Aorta (tissue), 5 donors: ENCODE measurements around the gene B4GALNT1. TPM values are rescaled to one million over a fixed set of nuclear protein-coding genes. Genes with fewer than 3 reads are reported as not detected.
"Not testable (repeated sequence)": the region's sequence is repeated elsewhere in the genome, so short reads cannot be mapped to it uniquely, and the experiment has no call there.

Source experiments
- ATAC-seq: fragments of 200-7000 bp; cut with Tn5 transposase; one replicate; pipeline ENCODE4 v1.9.1; 2022; ENCODE audit warnings: moderate library complexity; ENCODE audit not compliant: low FRiP score
- DNase-seq, 2 donors: peaks; one replicate each; pipeline ENCODE4 v3.0.0-alpha.2; 2020
- H3K27ac ChIP-seq, 2 donors: one replicate each; pipeline ENCODE4 v1.5.1; 2013; ENCODE audit warnings: low read length in 2 of 2, mild to moderate bottlenecking in 2 of 2, moderate library complexity in 2 of 2, control low read depth in 1 of 2, inconsistent platforms in 1 of 2, low read depth in 1 of 2
- H3K27me3 ChIP-seq, 2 donors: one replicate each; pipeline ENCODE4 v1.6.1; 2013; ENCODE audit warnings: control low read depth in 1 of 2, low read length in 1 of 2, mild to moderate bottlenecking in 1 of 2, moderate library complexity in 1 of 2; ENCODE audit not compliant: insufficient read depth in 2 of 2, control insufficient read depth in 1 of 2
- H3K36me3 ChIP-seq, 2 donors: one replicate each; pipeline ENCODE4 v1.6.1; 2013; ENCODE audit warnings: control low read depth in 1 of 2, low read length in 1 of 2, mild to moderate bottlenecking in 1 of 2; ENCODE audit not compliant: insufficient read depth in 2 of 2, control insufficient read depth in 1 of 2
- H3K4me1 ChIP-seq, 2 donors: one replicate each; pipeline ENCODE4 v1.6.1; 2013; ENCODE audit warnings: low read length in 2 of 2, control low read depth in 1 of 2, mild to moderate bottlenecking in 1 of 2, moderate library complexity in 1 of 2; ENCODE audit not compliant: insufficient read depth in 2 of 2, control insufficient read depth in 1 of 2
- H3K4me3 ChIP-seq, 2 donors: one replicate each; pipeline ENCODE4 v1.5.1; 2013; ENCODE audit warnings: low read length in 2 of 2, control low read depth in 1 of 2, mild to moderate bottlenecking in 1 of 2
- H3K9me3 ChIP-seq: one replicate; pipeline ENCODE4 v1.6.1; 2013; ENCODE audit warnings: mild to moderate bottlenecking, low read length; ENCODE audit not compliant: control insufficient read depth
- WGBS, 2 donors: extraction: QIAGEN DNeasy Blood & Tissue Kit; methylation state at CpG; one replicate each; pipeline ENCODE4 v1.1.7; 2013; 5-methylcytosine and 5-hydroxymethylcytosine counted together
- intact Hi-C, 2 donors: fragments of 100-400 bp; cut with DNase I; formaldehyde crosslinking; loops; one replicate each; pipeline versions ENCODE4 v1.14.2 to v1.15.0; 2022
- long read RNA-seq, 2 donors: library from polyadenylated mRNA; unstranded; transcript quantifications; one replicate each; pipeline ENCODE4 v2.0.0, GENCODE V29; 2020 to 2021
- polyA plus RNA-seq, 2 donors: library from polyadenylated mRNA; stranded (reverse); fragments of 200-250 nt; gene quantifications; one replicate each; pipeline ENCODE4 v1.2.3, GENCODE V29; 2013
- total RNA-seq, 2 donors: library from RNA; stranded (reverse); fragmentation: NEBNext Ultra II Directional; extraction: Animal tissue kit (Norgen Biotek cat#: 25700); gene quantifications; one replicate each; pipeline ENCODE4 v1.2.1, GENCODE V29; 2021
- donor health status: healthy with polysubstance abuse.
- donor health status: Bipolar disorder and iron deficiency.
- donor health status: DM: no; HTN: no; CAD: no.
- donor health status: DM: no; HTN: no; CAD: no.
- donor health status: DM: yes; HTN: yes; CAD: no.

B4GALNT1 gene
- total RNA-seq = 1 to 10 TPM; 5.9 to 6.5 TPM
- polyA plus RNA-seq = 1 to 10 TPM; 1.0 to 2.9 TPM
- long read RNA-seq, donor 1, transcript B4GALNT1-208 (6 exons, 1,967 nt) = major isoform, 10 of 33 reads
- long read RNA-seq, donor 1, partial matches to known transcripts = 7 of 33 reads
- long read RNA-seq, donor 1, other reads (novel, unspliced or antisense) = 12 of 33 reads
- long read RNA-seq, donor 2, partial matches to known transcripts = 0 of 3 reads
- long read RNA-seq, donor 2, other reads (novel, unspliced or antisense) = 3 of 3 reads

DNA sequence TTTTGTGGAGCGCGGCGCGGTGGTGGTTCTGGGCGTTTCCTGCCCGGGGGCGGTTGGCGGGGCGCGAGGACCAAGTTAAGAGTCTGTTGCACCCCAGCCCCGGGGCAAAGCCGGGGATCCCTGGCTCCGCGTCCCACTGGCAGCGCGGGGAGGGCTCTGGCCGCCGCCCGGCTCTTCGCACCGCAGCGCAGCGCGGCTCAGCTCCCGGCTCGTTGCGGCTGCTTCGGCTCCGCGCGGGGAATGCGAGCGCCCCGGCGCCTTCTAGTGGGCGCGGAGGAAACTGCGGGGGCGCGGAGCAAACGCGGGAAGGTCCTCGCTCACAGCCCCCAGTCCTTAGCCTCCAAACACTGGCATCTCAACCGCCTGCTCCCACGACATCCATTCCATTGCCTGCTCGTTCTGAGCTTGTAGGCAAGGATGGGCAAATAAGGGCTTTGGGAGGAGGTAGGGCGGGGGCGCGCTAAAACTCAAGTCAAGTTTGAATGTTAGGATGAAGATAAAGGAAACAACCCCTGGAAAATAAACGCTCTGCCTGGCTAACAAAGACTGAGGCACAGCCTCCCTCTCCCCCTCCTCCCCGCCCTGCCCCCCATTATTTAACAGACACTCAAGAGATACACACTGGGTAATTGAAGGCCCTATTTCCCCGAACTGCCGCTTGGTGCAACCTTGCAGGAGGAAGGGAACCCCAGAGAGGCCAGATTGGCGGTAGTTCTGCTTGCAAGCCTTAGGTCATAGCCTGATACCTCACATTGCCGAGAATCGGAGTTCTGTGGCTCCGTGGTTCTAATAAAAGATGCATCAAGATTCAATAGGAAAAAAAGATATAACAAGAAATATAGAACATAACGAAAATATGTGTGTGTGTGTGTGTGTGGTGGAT is at the start of gene B4GALNT1:
B4GALNT1 (minus strand) TSS at position 244 of the 883 bp plus-strand sequence. CDS start 1,069 bp downstream, outside the sequence.
- no peaks in the 10 kb centered on the region for H3K36me3 ChIP-seq
- peak; percentile 88 for ATAC-seq
- no peaks in the 10 kb centered on the region for H3K9me3 ChIP-seq
- H3K27ac ChIP-seq = no peak within 1 kb of the TSS
- DNase-seq = peak in 1 of 2 donors; percentile 91
- WGBS, 2 donors = 3% methylated on average over 58 of the region's 58 CpGs
- H3K4me3 ChIP-seq = peak within 1 kb of the TSS; percentile 15 to 75
- intact Hi-C loops = no loop called here
- no peaks in the 10 kb centered on the region for H3K27me3 ChIP-seq
- H3K4me1 ChIP-seq = no peaks in the 10 kb centered on the region

DNA sequence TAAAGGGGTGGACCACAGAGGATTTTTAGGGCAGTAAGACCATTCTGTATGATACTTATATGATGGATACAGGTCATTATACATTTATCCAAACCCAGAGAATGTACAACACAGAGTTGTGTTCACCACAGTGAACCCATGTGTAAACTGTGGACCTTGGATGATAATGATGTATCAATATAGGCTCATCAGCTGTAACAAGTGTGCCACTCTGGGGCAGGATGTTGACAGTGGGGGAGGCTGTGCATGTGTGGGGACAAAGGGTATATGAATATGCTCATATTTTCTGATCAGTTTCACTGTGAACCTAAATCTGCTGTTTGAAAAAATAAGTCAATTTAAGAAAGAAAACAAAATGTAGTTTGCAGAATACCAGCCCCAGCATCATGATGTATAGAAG is 46.7 kb upstream of the B4GALNT1 start:
- Histone ChIP-seq H3K4me3 (no peak overlapping the region), H3K9me3 (no peaks in the 10 kb centered on the region), H3K27ac (no peak overlapping the region), H3K36me3 (no peaks in the 10 kb centered on the region), H3K4me1 (no peaks in the 10 kb centered on the region), H3K27me3 (no peaks in the 10 kb centered on the region)
- DNase-seq = no peak
- no peak for ATAC-seq
- intact Hi-C loops = no loop called here

DNA sequence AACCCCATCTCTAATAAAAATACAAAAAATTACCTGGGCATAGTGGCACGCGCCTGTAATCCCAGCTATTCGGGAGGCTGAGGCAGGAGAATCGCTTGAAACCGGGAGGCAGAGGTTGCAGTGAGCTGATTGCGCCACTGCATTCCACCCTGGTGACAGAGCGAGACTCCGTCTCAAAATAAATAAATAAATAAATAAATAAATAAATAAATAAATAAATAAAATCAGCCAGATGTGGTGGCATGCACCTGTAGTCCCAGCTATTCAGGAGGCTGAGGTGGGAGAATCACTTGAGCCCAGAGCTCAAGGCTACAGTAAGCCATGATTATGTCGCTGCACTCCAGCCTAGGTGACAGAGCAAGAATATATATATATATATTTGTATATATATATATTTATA is 44.9 kb upstream of the B4GALNT1 start:
- DNase-seq, H3K36me3 ChIP-seq, H3K4me1 ChIP-seq, H3K27ac ChIP-seq, ATAC-seq, intact Hi-C loops, H3K4me3 ChIP-seq, H3K9me3 ChIP-seq, H3K27me3 ChIP-seq: not testable (repeated sequence)
- WGBS, 2 donors = 86 to 92% methylated on average over 9 of the region's 9 CpGs

DNA sequence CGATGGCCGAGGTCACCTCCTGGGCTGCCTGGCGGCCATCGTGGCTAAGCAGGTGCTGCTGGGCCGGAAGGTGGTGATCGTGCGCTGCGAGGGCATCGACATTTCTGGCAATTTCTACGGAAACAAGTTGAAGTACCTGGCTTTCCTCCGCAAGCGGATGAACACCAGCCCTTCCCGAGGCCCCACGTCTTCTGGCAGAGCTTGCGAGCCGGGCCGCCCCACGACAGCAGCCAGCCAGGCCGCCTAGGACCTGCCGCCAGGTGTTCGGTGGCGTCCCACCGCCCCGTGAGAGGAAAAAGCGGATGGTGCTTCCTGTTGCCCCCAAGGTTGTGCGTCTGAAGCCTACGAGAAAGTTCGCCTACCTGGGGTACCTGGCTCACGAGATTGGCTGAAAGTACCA is 41.7 kb upstream of the B4GALNT1 start:
- no peak overlapping the region for H3K4me3 ChIP-seq
- no peak overlapping the region for H3K27ac ChIP-seq
- DNase-seq (no peak), ATAC-seq (no peak)
- H3K36me3 ChIP-seq = no peaks in the 10 kb centered on the region
- H3K9me3 ChIP-seq = peaks cover 2% of the 10 kb centered on the region
- WGBS, 2 donors = 89 to 91% methylated on average over 29 of the region's 29 CpGs
- intact Hi-C loops = no loop called here
- H3K27me3 ChIP-seq = no peaks in the 10 kb centered on the region
- H3K4me1 ChIP-seq = no peaks in the 10 kb centered on the region

DNA sequence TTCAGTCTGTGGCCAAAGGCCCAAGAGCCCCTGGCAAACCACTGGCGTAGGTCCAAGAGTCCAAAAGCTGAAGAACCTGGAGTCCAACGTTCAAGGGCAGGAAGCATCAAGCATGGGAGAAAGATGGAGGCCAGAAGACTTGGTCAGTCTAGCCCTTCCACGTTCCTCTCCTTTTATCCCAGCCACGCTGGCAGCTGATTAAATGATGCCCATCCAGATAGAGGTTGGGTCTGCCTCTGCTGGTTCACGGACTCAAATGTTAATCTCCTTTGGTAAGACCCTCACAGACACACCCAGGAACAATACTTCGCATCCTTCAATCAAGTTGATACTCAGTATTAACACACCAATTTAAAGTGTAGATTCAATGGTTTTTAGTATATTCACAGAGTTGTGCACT is 39.8 kb upstream of the B4GALNT1 start:
- DNase-seq (no peak), ATAC-seq (no peak)
- intact Hi-C loops = no loop called here
- 76 to 81% methylated on average over 6 of the region's 6 CpGs for WGBS, 2 donors
- H3K4me1 ChIP-seq = no peaks in the 10 kb centered on the region
- no peaks in the 10 kb centered on the region for H3K27me3 ChIP-seq
- no peak overlapping the region for H3K4me3 ChIP-seq
- H3K36me3 ChIP-seq = no peaks in the 10 kb centered on the region
- peaks cover 2% of the 10 kb centered on the region for H3K9me3 ChIP-seq
- no peak overlapping the region for H3K27ac ChIP-seq

DNA sequence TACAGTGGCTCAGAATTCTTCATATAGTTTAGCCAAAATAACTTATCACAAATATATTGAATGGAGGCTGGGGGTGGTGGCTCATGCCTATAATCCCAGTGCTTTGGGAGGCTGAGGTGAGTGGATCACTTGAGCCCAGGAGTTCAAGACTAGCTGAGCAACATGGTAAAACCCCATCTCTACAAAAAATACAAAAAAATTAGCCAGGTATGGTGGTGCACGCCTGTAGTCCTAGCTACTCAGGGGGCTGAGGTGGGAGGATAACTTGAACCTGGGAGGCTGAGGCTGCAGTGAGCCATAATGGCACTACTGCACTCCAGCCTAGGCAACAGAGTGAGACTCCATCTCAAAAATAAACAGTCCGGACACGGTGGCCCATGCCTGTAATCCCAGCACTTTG is 38.8 kb upstream of the B4GALNT1 start:
- H3K27ac ChIP-seq, ATAC-seq, H3K4me3 ChIP-seq, H3K9me3 ChIP-seq, H3K27me3 ChIP-seq, DNase-seq, H3K36me3 ChIP-seq, intact Hi-C loops, H3K4me1 ChIP-seq: not testable (repeated sequence)
- WGBS, 2 donors = 93 to 94% methylated on average over 3 of the region's 3 CpGs

DNA sequence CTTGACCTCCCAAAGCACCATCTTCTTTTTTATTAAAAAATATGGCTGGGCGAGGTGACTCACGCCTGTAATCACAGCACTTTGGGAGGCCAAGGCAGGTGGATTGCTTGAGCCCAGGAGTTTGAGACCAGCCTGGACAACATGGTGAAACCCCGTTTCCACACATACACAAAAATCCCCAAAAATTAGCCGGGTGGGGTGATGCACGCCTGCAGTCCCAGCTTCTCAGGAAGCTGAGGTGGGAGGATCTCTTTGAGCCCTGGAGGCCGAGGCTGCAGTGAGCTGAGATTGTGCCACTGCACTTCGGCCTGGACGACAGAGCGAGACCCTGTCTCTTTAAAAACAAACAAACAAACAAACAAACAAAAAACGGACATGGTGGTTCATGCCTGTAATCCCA is 36.7 kb upstream of the B4GALNT1 start:
- H3K4me3 ChIP-seq, DNase-seq, H3K27ac ChIP-seq, intact Hi-C loops, H3K9me3 ChIP-seq, H3K4me1 ChIP-seq, H3K27me3 ChIP-seq, ATAC-seq, H3K36me3 ChIP-seq: not testable (repeated sequence)
- 86 to 88% methylated on average over 10 of the region's 10 CpGs for WGBS, 2 donors

DNA sequence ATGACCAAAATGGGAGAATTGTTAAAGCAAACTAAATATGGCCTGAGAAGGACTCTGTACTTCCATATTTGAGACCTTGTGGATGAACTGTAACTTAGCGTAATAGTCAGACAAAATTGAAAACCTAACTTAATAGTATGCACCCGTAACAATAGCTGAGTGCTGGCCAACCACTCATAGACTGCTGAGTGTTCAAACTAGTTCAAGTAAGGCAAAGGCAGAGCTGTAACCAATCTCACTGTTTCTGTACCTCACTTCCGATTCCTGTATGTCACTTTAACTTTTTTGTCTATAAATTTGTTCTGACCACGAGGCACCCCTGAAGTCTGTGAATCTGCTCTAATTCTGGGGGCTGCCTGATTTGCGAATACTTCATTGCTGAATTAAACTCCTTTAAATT is 33.9 kb upstream of the B4GALNT1 start:
- intact Hi-C loops = no loop called here
- no peak for ATAC-seq
- 74 to 78% methylated on average over 5 of the region's 5 CpGs for WGBS, 2 donors

More for the DNA sequence above, 33.9 kb upstream of the B4GALNT1 start:
- Histone ChIP-seq H3K27me3 (no peaks in the 10 kb centered on the region), H3K27ac (no peak overlapping the region), H3K4me1 (no peaks in the 10 kb centered on the region), H3K36me3 (no peaks in the 10 kb centered on the region), H3K4me3 (no peak overlapping the region), H3K9me3 (no peaks in the 10 kb centered on the region)
- DNase-seq = no peak
